Effector memory CD4-positive, alpha-beta T cell (primary cell): ENCODE results near the gene MAP3K2.

Experiments
- DNase-seq, 3 donors: peaks; one replicate each; pipeline ENCODE4 v3.0.0-alpha.2; 2020
- H3K27ac ChIP-seq: 2 replicates; pipeline ENCODE4 v1.7.0; 2013; ENCODE audit warnings: mild to moderate bottlenecking, low read length, moderate library complexity; ENCODE audit not compliant: insufficient read depth, poor library complexity, severe bottlenecking
- H3K27me3 ChIP-seq: replicated peaks from 2 replicates; pipeline ENCODE4 v1.7.0; 2013; ENCODE audit warnings: mild to moderate bottlenecking, low read length; ENCODE audit not compliant: insufficient read depth, control insufficient read depth, poor library complexity, severe bottlenecking
- H3K36me3 ChIP-seq: 2 replicates; pipeline ENCODE4 v1.7.0; 2013; ENCODE audit warnings: mild to moderate bottlenecking, low read length, moderate library complexity; ENCODE audit not compliant: control insufficient read depth, insufficient read depth
- H3K4me1 ChIP-seq: 2 replicates; pipeline ENCODE4 v1.7.0; 2013; ENCODE audit warnings: low read length, mild to moderate bottlenecking; ENCODE audit not compliant: control insufficient read depth, insufficient read depth, poor library complexity, severe bottlenecking
- H3K4me3 ChIP-seq: 2 replicates; pipeline ENCODE4 v1.7.0; 2013; ENCODE audit warnings: low read length, low read depth, mild to moderate bottlenecking; ENCODE audit not compliant: insufficient read depth, poor library complexity, severe bottlenecking
- H3K9me3 ChIP-seq: 2 replicates; pipeline ENCODE4 v1.7.0; 2013; ENCODE audit warnings: mild to moderate bottlenecking, low read length, moderate library complexity; ENCODE audit not compliant: control insufficient read depth

MAP3K2 gene

DNA sequence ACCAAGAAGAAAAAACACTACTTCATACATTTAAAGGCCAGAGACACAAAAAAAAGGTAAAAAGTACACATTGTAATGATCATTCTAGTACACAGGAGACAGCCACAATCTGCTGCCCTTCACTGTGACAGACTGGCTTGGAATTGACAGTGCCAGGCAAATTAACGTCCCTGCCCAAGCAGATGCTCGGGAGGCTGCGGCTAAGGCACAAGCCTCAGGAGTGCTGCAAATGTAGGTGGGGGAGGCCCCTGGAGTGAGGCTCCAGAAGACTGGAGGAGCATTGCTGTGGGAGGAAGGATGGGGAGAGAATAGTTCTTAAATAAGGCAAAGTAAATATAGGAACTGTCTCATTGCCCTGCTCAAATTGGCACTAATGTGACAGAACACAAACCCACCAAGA is 112.4 kb downstream of the MAP3K2 start:
- Histone ChIP-seq H3K4me1 (no peaks in the 10 kb centered on the region), H3K9me3 (no peaks in the 10 kb centered on the region), H3K27me3 (no peaks in the 10 kb centered on the region), H3K4me3 (no peak overlapping the region), H3K36me3 (peaks cover 62% of the 10 kb centered on the region), H3K27ac (no peak overlapping the region)
- no peak for DNase-seq

DNA sequence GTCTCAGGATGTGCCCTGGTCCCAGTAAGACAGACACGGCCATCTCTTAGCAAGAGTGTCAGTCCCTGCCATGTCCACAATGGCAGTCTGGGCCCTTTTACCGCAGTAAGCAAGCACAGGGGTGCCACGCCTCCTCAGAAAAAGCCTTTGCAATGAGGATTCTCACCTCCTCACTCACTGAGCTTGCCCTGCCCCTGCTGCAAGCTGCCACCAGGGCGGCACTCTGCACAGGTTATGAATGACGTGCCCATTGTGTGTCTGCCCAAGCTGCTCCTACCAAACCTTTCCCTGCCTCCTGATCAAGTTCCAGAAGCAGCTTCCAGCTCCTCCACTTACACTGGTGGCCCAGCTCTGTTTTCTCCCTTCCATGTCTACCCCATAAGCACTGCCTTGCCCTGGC is 117.1 kb downstream of the MAP3K2 start:
- Histone ChIP-seq H3K27me3 (no peaks in the 10 kb centered on the region), H3K36me3 (peaks cover 57% of the 10 kb centered on the region), H3K4me3 (no peak overlapping the region), H3K27ac (no peak overlapping the region), H3K9me3 (no peaks in the 10 kb centered on the region), H3K4me1 (no peaks in the 10 kb centered on the region)
- no peak for DNase-seq

DNA sequence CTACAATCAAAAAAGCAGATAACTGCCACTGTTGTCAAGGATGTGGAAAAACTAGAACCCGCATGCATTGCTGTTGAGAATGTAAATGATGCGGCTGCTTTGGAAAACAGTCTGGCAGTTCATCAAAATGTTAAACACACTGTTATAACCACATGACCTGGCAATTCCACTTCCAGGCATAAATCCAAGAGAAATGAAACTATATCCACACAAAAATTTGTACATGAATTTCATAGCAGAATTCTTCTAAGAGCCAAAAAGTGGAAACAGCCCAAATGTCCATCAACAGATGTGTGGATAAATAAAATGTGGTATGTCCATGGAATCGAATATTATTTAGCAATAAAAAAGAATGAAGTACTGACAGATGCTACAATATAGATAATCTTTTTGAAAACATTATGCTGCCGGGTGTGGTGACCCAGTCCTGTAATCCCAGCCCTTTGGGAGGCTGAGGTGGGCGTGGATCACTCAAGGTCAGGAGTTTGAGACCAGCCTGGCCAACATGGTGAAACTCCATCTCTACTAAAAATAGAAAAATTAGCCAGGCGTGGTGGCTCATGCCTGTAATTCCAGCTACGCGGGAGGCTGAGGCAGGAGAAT is 125.9 kb downstream of the MAP3K2 start:
- Histone ChIP-seq H3K36me3 (peaks cover 36% of the 10 kb centered on the region), H3K9me3 (no peaks in the 10 kb centered on the region), H3K27me3 (no peaks in the 10 kb centered on the region), H3K27ac (no peak overlapping the region), H3K4me1 (no peaks in the 10 kb centered on the region), H3K4me3 (no peak overlapping the region)
- DNase-seq = no peak

DNA sequence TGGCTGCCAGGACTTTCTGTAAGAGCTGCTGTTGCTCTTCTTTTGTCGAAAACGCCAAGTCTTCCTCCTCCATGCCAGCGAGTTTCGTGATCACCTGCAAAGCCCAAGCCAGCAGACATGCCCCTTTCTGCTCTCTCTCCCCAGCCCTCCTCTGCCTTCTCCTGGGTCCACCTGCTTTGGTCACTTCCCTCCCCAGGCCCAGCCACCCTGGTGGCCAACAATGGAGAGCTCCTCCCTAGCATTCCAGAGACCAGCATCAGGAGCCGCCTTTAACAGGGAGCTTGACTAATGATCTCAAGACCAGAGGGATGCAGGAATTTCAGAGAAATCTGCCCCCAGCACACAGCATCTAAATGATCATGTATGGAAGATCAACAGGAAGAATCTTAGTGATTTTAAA is 128.4 kb downstream of the MAP3K2 start:
- H3K4me3 ChIP-seq = no peak overlapping the region
- DNase-seq = no peak
- H3K4me1 ChIP-seq = no peaks in the 10 kb centered on the region
- no peak overlapping the region for H3K27ac ChIP-seq
- H3K36me3 ChIP-seq = peaks cover 42% of the 10 kb centered on the region
- no peaks in the 10 kb centered on the region for H3K27me3 ChIP-seq
- H3K9me3 ChIP-seq = no peaks in the 10 kb centered on the region

DNA sequence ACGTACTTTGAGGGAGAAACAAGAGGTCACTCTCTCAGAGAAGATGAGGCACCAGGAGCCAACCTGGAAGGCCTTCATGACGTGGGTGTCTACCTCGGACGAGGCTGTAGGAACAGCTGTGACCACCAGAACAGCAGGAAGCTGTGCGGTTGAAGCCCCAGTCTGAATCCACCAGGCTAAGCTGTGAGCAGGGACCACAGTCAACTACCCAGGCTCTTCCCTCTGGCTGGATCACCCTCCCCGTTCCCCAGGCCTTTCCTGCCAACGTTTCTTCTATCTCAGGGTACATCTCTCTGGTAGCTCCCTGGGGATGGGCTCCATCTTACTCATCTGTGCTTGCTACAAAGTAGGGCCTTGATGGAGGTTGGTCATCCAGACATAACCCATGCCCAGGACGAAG is 130.9 kb downstream of the MAP3K2 start:
- H3K9me3 ChIP-seq = no peaks in the 10 kb centered on the region
- H3K4me3 ChIP-seq = no peak overlapping the region
- no peaks in the 10 kb centered on the region for H3K4me1 ChIP-seq
- H3K36me3 ChIP-seq = peaks cover 42% of the 10 kb centered on the region
- no peaks in the 10 kb centered on the region for H3K27me3 ChIP-seq
- H3K27ac ChIP-seq = no peak overlapping the region
- DNase-seq = no peak

DNA sequence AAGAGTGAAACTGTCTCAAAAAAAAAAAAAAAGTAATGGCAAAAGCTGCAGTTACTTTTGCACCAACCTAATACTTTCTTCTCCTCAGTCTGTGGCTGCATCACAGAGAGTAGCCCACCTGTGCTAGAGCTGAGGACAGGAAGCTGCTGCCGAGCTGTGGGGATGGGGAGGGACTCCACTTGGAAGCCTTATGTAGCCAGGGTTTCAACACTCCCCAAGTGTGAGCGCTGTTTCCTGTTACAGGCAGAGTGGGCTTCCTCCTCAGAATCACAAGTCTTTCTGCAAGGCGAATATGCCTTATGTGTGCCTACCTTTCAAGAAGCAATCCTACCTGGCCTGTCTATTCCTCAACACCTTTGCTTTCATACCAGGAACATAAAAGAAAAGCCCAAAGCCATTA is 131.4 kb downstream of the MAP3K2 start:
- H3K9me3 ChIP-seq = no peaks in the 10 kb centered on the region
- no peak for DNase-seq
- no peak overlapping the region for H3K27ac ChIP-seq
- no peaks in the 10 kb centered on the region for H3K4me1 ChIP-seq
- H3K27me3 ChIP-seq = no peaks in the 10 kb centered on the region
- peaks cover 42% of the 10 kb centered on the region for H3K36me3 ChIP-seq
- no peak overlapping the region for H3K4me3 ChIP-seq

DNA sequence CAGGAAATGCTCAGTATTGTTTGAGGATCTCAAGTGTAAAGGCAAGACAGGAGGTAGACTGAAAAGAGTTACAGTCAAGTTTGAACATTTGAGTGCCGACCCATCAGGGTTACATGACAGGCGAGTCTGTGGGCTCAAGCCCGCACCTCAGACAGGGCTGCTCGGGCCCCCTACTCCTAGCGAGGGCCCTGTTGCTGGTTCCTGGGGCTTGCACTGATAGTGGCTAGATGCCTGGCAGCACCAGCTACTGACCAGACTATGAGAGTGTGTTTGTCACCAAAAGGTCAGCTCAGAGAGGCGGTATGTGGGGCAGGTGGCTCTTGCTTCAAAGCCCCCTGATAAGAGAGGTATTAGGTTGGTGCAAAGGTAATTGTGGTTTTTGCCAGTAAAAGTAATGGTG is 132.1 kb downstream of the MAP3K2 start:
- DNase-seq = no peak
- Histone ChIP-seq H3K27ac (no peak overlapping the region), H3K4me1 (no peaks in the 10 kb centered on the region), H3K27me3 (no peaks in the 10 kb centered on the region), H3K36me3 (peaks cover 37% of the 10 kb centered on the region), H3K4me3 (no peak overlapping the region), H3K9me3 (no peaks in the 10 kb centered on the region)

DNA sequence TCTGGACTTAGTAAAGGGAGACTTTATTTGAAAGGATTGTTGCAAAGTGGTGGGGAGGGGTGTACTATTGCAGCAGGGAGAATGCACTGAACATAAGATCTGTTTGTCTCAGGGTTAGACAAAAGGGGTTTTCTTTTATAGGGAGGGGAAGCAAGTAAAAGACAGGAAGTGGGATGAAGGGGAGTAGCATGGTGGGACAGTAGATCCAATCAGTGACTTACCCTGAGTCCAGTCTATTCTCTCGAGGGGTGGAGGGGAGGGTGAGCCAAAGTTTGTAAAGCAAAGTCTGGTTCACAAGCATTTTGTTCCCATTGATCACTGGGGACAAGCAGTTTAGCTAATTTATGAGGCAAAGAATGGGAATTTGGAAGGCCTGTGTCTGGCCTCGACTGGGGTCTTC is 132.6 kb downstream of the MAP3K2 start:
- H3K4me1 ChIP-seq = no peaks in the 10 kb centered on the region
- no peak overlapping the region for H3K27ac ChIP-seq
- H3K27me3 ChIP-seq = no peaks in the 10 kb centered on the region
- H3K9me3 ChIP-seq = no peaks in the 10 kb centered on the region
- no peak overlapping the region for H3K4me3 ChIP-seq
- peaks cover 33% of the 10 kb centered on the region for H3K36me3 ChIP-seq
- DNase-seq = no peak

DNA sequence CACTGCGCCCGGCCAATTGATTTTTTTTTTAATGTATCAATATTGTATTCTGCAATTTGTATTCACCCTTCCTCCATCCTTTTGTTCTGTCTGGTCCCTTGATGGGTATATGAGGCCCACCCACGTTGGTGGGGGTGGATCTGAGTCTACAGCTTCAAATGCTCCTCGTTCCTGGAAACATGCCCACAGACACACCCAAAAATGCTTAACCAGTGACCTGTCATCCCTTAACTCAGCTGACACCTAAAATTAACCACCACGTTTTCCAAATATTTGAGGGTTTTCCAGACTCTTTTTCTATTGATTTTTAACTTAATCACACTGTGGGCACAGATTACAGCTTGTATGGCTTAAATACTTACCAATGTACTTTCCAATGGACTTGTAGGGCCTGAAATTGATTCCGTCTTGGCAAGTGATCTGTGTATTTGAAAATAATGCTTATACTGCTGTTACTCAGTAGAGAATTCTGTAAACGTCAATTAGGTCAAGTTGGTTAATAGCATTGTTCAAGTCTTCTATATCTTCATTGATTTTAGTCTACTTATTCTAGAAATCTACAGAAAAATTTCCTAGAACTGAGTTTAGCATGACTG is 133.3 kb downstream of the MAP3K2 start:
- Histone ChIP-seq H3K9me3 (no peaks in the 10 kb centered on the region), H3K4me3 (no peak overlapping the region), H3K27me3 (no peaks in the 10 kb centered on the region), H3K36me3 (peaks cover 27% of the 10 kb centered on the region), H3K27ac (no peak overlapping the region), H3K4me1 (no peaks in the 10 kb centered on the region)
- no peak for DNase-seq
